Right cardiac atrium (tissue), 5 donors: Measurements from ENCODE around the gene VPS37C. TPM values are rescaled to one million over a fixed set of nuclear protein-coding genes. Genes with fewer than 3 reads are reported as not detected.
"Not testable (repeated sequence)": the region's sequence is repeated elsewhere in the genome, so short reads cannot be mapped to it uniquely, and the experiment has no call there.

Experiments used
- ATAC-seq, 2 donors: fragments of 200-7000 bp; cut with Tn5 transposase; one replicate each; pipeline versions ENCODE4 v1.8.0 to v1.9.1; 2020; ENCODE audit warnings: moderate library complexity in 2 of 2, mild to moderate bottlenecking in 1 of 2
- DNase-seq, 3 donors: peaks; one replicate each; pipeline ENCODE4 v3.0.0-alpha.2; 2020
- H3K27ac ChIP-seq: one replicate; pipeline ENCODE4 v1.5.1; 2013; ENCODE audit warnings: mild to moderate bottlenecking, low read length, control low read depth, moderate library complexity
- H3K27me3 ChIP-seq: one replicate; pipeline ENCODE4 v1.6.1; 2013; ENCODE audit not compliant: control insufficient read depth, insufficient read depth
- H3K4me1 ChIP-seq: one replicate; pipeline ENCODE4 v1.6.1; 2013; ENCODE audit warnings: low read length; ENCODE audit not compliant: control insufficient read depth, insufficient read depth
- H3K4me3 ChIP-seq: one replicate; pipeline ENCODE4 v1.5.1; 2013; ENCODE audit warnings: low read length, control low read depth
- H3K9me3 ChIP-seq: one replicate; pipeline ENCODE4 v1.6.1; 2013; ENCODE audit warnings: low read length; ENCODE audit not compliant: control insufficient read depth
- WGBS: extraction: QIAGEN DNeasy Blood & Tissue Kit; methylation state at CpG from one replicate; pipeline ENCODE4 v1.1.7; 2013; 5-methylcytosine and 5-hydroxymethylcytosine counted together
- intact Hi-C, 4 donors: fragments of 100-400 bp; cut with DNase I; formaldehyde crosslinking; loops; one replicate each; pipeline versions ENCODE4 v1.11.0 to v1.14.0; 2022 to 2023
- long read RNA-seq, 4 donors: library from polyadenylated mRNA; unstranded; transcript quantifications; one replicate each; pipeline ENCODE4 v2.0.0, GENCODE V29; 2020 to 2021
- polyA plus RNA-seq: library from polyadenylated mRNA; stranded (reverse); fragments of 200-250 nt; gene quantifications from one replicate; pipeline ENCODE4 v1.2.3, GENCODE V29; 2013
- total RNA-seq, 4 donors: library from RNA; stranded (reverse); fragmentation: NEBNext Ultra II Directional; extraction: Animal tissue kit (Norgen Biotek cat#: 25700); gene quantifications; one replicate each; pipeline ENCODE4 v1.2.1, GENCODE V29; 2021
- donor health status: healthy with polysubstance abuse.
- donor health status: DM: no; HTN: yes; CAD: no.
- donor health status: DM: no; HTN: no; CAD: no.
- donor health status: DM: no; HTN: yes; CAD: no; lungs with severe emphysema.
- donor health status: DM: yes; HTN: yes; CAD: no.

VPS37C gene
- total RNA-seq (10 to 100 TPM; 17.6 to 25.4 (median 19.6) TPM), polyA plus RNA-seq (14.6 TPM)
- long read RNA-seq, donor 1, transcript VPS37C-201 (5 exons, 2,865 nt): major isoform, 33 of 62 reads
- long read RNA-seq, donor 1, partial matches to known transcripts: 0 of 62 reads
- long read RNA-seq, donor 1, other reads (novel, unspliced or antisense): 26 of 62 reads
- long read RNA-seq, donor 2, transcript VPS37C-201 (5 exons, 2,865 nt): major isoform, 22 of 33 reads
- long read RNA-seq, donor 2, partial matches to known transcripts: 0 of 33 reads
- long read RNA-seq, donor 2, other reads (novel, unspliced or antisense): 9 of 33 reads
- long read RNA-seq, donor 3, transcript VPS37C-201 (5 exons, 2,865 nt): major isoform, 9 of 22 reads
- long read RNA-seq, donor 3, partial matches to known transcripts: 2 of 22 reads
- long read RNA-seq, donor 3, other reads (novel, unspliced or antisense): 11 of 22 reads
- long read RNA-seq, donor 4, transcript VPS37C-201 (5 exons, 2,865 nt): major isoform, 19 of 36 reads
- long read RNA-seq, donor 4, partial matches to known transcripts: 1 of 36 reads
- long read RNA-seq, donor 4, other reads (novel, unspliced or antisense): 16 of 36 reads

DNA sequence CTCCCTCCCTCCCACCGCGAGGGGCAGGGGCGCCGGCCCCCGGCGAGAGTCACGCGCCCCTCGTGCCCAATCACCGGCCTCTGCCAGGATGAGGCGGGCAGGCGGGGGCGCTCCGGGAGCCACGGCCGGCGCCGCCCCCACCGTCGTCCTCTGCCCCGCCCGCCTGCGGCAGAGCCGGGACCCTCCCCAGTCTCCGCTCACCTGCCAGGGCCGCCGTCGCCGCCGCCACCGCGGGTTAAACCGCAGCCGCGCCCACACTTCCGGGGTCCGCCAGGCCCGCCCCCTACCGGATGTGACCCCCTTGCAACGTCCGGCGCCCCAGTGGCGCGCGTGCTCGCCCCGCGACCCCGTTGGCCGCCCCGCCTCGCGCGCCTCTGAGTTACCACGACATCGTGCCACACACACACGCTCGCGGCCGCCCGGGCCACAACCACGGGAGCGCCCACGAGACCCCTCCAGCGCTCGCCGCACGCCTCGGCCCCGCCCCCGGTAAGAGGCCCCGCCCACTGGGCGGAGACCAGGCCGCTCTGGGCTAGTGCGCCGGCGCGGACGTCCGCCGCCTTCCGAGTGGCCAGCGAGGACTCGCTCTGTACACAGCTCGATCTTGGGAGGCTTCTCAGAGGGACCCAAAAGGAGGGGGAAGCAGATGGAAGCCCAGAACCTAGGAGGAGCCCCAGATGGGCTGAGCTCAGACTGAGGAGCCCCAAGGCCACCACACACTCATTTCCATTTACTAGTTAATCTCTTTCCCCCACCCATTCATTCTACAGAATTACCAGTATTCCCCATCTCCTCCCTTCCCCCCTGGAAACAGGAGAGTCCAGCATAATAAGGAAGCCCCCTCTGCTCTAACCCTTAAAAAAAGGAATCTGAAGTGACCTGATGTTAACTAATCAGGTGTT is at the start of gene VPS37C:
VPS37C (minus strand) TSS at position 237 of the 902 bp plus-strand sequence. CDS start 22,597 bp downstream, outside the sequence.
- under 1% methylated on average over 85 of the region's 85 CpGs for WGBS
- no peaks in the 10 kb centered on the region for H3K27me3 ChIP-seq
- H3K4me1 ChIP-seq: peaks cover 12% of the 10 kb centered on the region
- peak within 1 kb of the TSS; percentile 86 for H3K4me3 ChIP-seq
- H3K27ac ChIP-seq: peak within 1 kb of the TSS; percentile 91
- intact Hi-C loops: no loop called here
- ATAC-seq (peak; percentile 97 to 98), DNase-seq (peak; percentile 92 to 97 (median 96))
- H3K9me3 ChIP-seq: no peaks in the 10 kb centered on the region

DNA sequence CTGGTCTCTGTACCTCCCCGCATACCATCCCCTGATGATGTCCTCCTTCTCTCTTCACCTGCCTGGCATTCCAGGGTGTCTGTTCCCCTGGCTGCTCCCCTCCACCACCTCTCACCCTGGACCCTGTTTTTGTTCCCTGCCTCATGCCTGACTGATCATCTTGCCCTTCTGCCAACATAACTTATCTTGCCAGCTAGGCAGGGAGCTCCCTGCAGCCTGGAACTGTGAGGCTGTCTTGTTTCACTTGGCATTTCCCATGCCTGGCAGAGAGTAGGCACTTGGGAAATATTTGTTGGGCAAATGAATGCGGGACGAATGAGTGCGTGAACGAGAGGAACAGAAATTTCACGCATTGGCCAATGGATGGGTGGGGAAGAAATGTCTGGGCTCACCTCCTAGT is 49.4 kb upstream of the VPS37C start:
- H3K4me3 ChIP-seq, H3K4me1 ChIP-seq, H3K9me3 ChIP-seq, H3K27ac ChIP-seq, H3K27me3 ChIP-seq, DNase-seq, intact Hi-C loops: not testable (repeated sequence)
- WGBS: no CpG with 5 or more reads among the region's 6 CpGs
- peak in 1 of 2 donors; percentile 4 for ATAC-seq

DNA sequence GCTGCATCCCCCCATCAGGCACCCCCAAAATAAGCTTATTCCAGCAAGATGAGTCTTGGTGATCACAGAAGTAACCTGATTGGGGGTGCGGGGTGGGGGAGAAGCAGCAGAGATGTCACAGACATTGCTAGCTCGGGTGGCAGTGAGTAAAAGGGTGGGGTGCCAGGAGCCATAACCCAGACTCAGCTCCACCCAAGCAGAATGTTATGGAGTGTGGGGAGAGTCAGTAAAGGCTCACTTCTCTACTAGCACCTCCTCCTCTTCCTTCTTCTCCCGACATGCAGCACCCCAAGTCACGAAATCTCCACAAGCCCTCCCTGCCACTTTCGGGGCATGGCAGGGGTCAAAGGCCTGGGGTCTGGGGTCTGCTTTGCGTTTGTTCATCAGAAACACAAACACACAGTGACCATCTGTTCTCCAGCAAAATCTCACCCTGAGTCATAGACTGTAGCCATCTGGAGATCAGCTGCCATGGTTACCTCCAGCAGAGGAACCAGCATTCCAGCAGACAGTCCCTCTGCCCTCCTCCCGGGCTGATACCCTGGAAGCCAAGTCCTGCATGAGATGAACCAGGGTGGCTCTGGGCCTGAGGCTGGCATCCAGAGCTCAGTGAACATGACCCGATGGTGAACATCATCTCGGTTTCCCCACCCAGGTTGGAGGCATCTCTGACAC is 46.5 kb upstream of the VPS37C start:
- ATAC-seq, H3K4me3 ChIP-seq, intact Hi-C loops, H3K27me3 ChIP-seq, H3K9me3 ChIP-seq, H3K27ac ChIP-seq, DNase-seq, H3K4me1 ChIP-seq: not testable (repeated sequence)
- WGBS: no CpG with 5 or more reads among the region's 9 CpGs

DNA sequence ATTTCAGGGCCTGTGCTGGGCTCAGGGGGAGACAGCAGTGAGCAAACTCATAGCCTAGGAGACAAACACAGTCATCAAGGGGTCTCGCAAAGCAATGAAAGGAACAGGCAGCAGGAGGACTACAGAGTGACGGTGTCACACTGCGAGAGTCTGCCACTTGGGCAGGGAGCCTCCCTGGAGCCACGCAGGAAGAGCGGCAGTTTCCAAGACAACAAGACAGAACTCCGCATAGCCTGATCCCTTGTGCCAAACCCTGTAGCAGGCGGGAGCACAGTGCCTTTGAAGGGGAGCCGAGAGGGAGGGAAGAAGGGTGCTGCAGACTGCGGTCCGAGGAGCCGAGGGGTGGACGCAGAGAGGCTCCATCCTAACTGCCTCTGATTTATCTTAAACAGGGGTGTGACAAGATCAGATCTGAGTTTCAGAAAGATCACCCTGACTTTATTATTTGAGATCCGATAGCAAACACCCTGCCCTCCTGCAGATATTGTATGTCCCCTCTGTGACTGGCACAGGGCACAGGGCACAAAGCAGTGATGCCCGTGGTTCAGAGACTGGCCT is 43.4 kb upstream of the VPS37C start:
- ATAC-seq, intact Hi-C loops, H3K4me3 ChIP-seq, H3K27ac ChIP-seq, H3K4me1 ChIP-seq, DNase-seq, H3K9me3 ChIP-seq, H3K27me3 ChIP-seq: not testable (repeated sequence)
- 55% methylated on average over 14 of the region's 14 CpGs for WGBS

DNA sequence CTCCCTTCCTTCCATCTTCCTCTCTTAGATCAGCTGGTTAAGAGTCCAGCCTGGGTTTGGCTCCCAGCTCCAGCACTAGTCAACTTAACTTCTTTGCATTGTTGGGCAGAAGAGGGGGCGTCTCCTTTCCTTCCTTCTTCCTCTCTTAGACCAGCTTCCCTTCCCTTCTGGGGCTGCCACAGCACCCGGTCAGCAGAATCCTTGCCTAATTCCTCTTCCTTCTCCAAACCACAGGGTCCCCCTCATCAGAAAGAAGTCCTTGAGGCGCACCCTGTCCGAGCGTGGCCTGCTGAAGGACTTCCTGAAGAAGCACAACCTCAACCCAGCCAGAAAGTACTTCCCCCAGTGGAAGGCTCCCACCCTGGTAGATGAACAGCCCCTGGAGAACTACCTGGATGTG is 42.6 kb upstream of the VPS37C start:
- H3K4me1 ChIP-seq, H3K27ac ChIP-seq, H3K27me3 ChIP-seq, intact Hi-C loops, H3K9me3 ChIP-seq, DNase-seq, H3K4me3 ChIP-seq: not testable (repeated sequence)
- 73% methylated on average over 2 of the region's 5 CpGs for WGBS
- peak; percentile 42 to 64 for ATAC-seq

DNA sequence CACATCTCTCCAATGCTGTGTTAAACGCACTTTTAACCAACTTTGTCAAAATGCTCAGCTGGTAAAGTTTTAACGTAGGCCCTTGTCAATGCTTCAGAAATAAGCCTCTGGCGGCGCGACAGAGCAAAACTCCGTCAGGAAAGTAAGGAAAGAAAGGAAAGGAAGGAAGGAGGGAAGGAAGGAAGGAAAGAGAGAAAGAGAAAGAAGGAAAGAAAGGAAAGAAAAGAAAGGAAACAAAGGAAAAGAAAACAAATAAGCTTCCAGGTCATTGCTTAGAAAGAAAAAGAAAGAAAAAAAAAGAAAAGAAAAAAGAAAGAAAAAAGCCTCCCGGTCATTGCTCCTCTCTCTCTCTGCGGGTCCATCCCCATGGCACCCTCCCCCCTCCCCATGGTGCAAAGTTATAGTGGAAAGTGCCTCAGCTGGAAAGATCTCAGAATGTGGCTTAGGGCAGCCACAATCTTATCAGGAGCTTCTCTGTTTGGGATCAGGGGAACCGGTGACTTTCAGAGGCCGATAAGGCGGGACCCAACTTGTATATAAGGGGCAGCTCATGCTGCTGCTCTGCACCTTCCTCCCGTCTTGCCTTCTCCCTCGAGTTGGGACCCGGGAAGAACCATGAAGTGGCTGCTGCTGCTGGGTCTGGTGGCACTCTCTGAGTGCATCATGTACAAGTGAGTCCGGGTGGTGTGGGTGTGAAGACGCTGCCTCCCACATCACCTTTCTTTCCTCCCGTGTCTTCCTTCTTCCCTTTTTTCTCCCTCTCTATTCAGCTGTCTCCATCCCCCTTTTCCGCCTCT is 41.9 kb upstream of the VPS37C start, which contains the start of gene PGA3:
PGA3 (plus strand) TSS at position 566 of the 797 bp plus-strand sequence; CDS start at position 616, 50 bp downstream.
- intact Hi-C loops, ATAC-seq, H3K27ac ChIP-seq, H3K4me1 ChIP-seq, H3K4me3 ChIP-seq, H3K27me3 ChIP-seq, H3K9me3 ChIP-seq, DNase-seq: not testable (repeated sequence)
- 48% methylated on average over 17 of the region's 18 CpGs for WGBS

DNA sequence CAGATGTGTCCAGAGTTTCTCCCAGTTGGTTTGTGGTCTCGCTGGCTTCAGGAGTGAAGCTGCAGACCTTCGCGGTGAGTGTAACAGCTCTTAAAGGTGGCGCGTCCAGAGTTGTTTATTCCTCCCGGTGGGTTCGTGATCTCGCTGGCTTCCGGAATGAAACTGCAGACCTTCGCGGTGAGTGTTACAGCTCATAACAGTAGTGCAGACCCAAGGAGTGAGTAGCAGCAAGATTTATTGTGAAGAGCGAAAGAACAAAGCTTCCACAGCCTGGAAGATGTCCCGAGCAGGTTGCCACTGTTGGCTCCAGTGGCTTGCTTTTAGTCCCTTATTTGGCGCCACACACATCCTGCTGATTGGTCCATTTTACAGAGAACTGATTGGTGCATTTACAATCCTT is 40.2 kb upstream of the VPS37C start:
- ATAC-seq (no peak), DNase-seq (no peak)
- WGBS: 93% methylated on average over 14 of the region's 14 CpGs
- intact Hi-C loops: no loop called here
- H3K27ac ChIP-seq: no peak overlapping the region
- H3K9me3 ChIP-seq: no peaks in the 10 kb centered on the region
- no peaks in the 10 kb centered on the region for H3K27me3 ChIP-seq
- H3K4me3 ChIP-seq: no peak overlapping the region
- H3K4me1 ChIP-seq: no peaks in the 10 kb centered on the region

DNA sequence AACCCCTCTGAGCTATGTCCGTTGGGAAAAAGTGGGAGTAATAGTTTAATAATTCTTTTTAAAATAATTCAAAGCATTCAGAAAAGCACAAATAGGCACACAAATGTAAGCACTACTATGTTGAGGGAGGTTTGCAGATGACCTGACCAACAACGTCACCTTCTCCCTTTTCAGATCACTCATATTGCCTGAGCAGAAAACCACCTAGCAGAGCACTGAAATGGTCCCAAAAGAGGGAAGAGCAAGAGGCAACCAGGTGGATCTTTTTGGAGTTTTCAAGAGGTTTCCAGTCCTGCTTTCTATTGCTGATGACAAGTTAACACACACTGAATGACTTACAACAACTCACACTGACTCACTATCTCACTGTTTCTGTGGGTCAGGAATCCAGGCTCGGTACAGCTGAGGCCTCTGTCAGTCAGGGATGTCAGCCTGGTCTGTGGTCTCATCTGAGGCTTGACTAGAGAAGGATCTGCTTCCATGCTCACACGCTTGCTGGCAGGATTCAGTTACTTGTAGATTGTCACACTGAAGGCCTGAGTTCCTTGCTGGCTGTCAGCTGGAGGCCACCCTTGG is 37.8 kb upstream of the VPS37C start:
- no peaks in the 10 kb centered on the region for H3K4me1 ChIP-seq
- H3K27ac ChIP-seq: no peak overlapping the region
- H3K9me3 ChIP-seq: no peaks in the 10 kb centered on the region
- intact Hi-C loops: no loop called here
- ATAC-seq: no peak
- DNase-seq: no peak
- WGBS: 81% methylated on average over 4 of the region's 4 CpGs
- no peaks in the 10 kb centered on the region for H3K27me3 ChIP-seq
- no peak overlapping the region for H3K4me3 ChIP-seq

DNA sequence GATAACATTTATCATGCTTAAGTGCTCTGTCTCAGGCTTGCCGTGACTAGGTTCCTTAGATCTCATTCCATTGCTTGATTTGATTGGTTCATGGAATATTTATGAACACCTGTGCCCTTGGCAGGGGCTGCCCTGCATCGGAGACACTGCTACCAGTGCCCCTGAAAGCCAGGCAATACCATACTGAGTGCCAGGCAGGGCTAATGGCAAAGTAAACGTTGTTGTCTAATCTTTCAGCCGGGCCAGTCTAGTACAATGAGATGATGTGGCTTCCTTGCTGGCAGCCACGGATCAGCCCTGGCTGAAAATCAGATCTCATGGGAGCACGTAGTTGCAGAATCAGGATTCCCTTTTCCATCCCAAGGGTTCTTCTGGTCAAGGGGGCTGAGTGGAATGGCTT is 37.1 kb upstream of the VPS37C start:
- intact Hi-C loops: no loop called here
- H3K4me3 ChIP-seq: no peak overlapping the region
- no peak for DNase-seq
- WGBS: 60% methylated on average over 6 of the region's 6 CpGs
- ATAC-seq: no peak
- no peaks in the 10 kb centered on the region for H3K9me3 ChIP-seq
- H3K27ac ChIP-seq: no peak overlapping the region
- no peaks in the 10 kb centered on the region for H3K27me3 ChIP-seq
- no peaks in the 10 kb centered on the region for H3K4me1 ChIP-seq
